Endometrium (tissue), 2 donors: Measurements from ENCODE around the gene MYO10.

Experiments used
- FAIRE-seq: peaks from 2 replicates; lab custom pipeline; 2012; peaks lifted over from hg19 to GRCh38; lab: Jason Lieb, UNC
- donor health status: control.
- donor health status: control.

Gene MYO10

DNA sequence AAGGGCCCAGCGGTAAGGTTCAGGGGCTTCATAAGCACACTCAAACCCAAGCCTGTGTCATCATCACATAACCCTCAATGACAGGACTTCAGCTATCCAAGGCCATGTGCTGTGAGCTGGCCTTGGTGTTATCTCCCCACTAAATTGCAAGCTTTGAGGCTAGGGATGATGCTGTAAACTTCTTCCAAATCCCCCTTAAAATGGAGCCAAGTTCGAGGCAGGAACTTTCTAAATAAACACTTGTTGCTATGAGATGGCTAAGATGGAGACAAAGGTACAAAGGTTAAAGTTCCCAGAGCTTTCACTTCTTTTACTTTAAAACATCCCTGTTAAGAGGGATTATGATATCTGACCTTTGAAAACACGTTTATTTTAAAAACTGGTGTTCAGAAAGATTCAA lies 123.6 kb downstream of the MYO10 start:
- no peak for FAIRE-seq

DNA sequence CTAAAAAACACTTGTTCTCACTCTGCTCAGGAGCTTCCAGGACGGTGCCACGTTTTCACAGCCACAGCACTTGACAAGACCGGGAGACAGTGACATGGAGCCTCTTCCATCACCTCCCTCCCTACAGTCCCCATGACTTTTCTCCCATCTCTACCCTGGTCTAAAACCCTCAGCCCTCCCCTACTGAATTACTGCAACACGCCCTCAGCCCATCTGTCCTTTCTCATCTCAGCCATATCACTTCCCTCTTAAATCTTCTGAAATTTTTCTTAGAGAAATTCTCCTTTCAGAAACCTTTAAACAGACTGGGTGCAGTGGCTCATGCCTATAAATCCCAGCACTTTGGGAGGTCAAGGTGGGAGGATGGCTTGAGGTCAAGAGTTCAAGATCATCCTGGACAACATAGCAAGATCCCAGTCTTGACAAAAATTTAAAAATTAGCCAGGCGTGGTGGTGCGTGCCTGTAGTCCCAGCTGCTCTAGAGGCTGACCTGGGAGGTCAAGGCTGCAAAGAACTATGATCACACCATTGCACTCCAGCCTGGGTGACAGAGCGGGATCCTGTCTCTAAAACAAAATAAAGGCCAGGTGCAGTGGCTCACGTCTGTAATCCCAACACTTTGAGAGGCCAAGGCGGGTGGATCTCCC lies 125.8 kb downstream of the MYO10 start:
- FAIRE-seq = no peak

DNA sequence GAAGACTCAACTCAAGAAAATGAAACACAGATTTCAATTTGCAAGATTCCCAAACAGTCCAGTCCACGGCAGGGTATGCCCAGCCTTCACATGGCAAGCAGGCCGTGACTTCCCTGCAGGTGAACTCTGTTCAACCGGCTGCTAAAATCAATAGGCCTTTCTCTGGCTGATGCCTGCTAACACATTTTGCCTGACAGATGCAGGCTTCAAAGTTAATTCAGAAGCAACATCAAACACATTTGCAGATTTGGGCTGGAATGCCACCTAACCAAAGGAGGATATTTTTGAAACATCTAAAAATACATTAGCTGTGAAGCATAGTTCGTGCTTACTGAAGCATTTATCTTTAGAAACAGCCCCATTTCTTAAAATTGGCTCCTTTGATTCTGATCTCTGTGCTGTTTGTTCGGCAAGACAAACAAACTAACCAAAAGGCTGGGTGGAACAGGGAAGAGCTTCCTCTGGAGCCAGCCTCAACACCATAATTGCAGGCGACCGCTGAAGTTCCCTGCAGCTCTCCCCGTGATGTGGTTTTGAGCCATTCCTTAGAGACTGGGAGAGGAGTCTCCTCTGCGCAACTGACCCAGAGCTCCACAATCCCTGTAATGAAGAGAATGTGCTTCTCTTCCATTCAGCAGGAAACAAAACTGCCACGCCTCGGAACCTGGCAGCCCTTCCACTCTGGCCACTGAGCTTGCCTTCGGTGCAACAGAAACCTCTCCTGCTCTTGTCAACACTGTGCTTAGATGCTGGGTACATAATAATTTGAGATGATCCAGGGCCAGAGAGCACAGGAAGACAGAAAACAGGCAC lies 126.5 kb downstream of the MYO10 start:
- no peak for FAIRE-seq

DNA sequence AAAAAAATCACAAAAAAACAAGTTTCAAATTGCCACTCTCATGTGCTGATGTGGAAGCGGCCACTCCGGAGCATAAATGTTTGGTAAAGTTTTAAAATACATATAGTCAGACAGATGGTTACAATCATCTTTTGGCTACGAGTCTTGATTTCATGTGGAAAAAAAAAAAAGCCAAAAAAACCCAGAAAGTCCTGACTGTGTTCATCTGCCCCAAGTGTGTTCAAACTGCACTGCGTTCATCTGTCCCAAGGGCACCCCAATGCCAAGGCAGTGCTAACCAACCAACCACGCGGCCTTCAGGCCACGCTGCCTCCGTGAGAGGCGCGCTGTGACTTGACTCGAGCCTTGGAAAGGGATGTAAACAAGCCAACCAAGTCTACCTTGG lies 127.1 kb downstream of the MYO10 start:
- FAIRE-seq = no peak

DNA sequence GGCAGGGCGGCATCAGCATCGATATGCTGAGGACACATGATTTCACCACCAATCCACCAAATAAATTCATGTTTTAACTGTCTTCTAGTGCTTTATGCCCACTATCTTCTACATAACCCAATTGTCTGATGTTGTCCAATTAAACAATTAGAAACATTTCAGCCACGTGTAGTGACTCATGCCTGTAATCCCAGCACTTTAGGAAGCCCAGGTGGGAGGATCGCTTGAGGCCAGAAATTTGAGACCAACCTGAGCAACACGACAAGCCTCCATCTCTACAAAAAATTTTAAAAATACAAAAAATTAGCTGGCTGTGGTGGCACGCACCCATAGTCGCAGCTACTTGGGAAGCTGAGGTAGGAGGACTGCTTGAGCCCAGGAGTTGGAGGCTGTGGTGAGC lies 128.1 kb downstream of the MYO10 start:
- no peak for FAIRE-seq

DNA sequence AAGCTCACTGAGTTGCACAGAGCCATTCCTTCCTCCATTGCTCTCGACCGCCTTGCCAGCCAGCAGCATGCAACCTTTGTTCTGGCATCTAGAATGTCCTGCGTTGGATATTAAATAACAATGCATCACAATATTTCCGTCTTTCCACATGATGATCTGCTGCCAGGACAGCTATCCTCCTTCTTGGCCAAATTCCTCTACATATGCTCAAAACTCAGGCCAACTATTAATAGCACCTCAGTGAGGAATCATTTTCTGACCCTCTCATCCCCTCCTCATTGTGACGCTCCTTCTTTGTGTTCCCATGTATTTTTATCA lies 128.6 kb downstream of the MYO10 start:
- no peak for FAIRE-seq

DNA sequence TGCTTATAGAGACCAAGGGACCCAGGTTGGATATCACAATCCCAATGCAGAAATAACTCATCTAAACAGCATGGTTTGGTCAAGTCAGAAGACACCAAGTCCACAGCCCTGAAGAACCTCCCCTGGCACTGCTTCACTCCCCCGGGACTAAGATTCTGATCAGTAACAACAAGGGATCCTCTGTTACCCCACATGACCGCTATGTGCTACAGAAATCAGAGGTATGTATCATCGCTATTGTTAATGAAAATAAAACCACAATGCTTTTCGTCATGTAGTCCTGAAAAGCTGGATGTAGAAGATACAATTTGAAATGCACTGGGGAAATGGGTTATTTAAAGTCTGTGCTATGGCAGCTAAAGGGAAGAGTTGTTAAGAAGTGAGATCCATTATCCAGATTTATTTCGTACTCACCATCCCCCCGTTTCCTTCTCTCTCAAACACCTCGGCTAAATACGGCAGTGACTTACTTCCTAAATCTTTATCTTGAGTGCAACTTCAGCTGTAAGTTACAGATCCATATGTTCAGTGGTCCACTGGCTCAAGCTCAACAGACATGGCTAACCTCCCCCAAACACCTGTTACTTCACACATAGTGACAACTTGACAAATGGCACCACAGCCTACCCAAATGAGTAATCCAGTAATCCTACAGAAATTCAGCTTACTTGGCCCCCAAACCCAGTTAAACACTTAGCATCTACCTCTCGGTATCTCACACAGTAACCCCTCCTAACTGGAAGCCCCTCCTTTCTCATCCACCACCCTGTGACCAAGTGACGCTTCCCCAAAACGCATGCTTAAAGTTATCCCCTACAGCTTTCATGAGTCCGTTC lies 129.2 kb downstream of the MYO10 start:
- no peak for FAIRE-seq

DNA sequence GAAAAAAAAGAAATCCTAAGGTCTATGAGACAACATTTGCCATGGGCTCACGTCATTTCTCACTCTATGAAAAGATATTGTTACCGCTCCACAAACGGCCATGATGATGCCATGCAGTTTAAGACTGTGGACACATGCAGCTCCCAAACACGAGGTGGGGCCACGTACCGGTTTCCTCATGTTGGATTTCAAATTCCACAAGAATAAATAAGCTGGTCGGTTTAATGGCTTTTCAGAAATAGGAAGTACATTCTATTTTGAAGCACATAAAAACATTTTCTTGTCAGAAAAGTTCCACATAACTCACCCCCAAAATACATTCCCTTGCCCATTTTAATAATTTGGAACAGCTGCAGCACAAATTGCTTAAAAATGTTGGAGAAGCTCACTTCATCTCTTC lies 130.6 kb downstream of the MYO10 start:
- FAIRE-seq = no peak

DNA sequence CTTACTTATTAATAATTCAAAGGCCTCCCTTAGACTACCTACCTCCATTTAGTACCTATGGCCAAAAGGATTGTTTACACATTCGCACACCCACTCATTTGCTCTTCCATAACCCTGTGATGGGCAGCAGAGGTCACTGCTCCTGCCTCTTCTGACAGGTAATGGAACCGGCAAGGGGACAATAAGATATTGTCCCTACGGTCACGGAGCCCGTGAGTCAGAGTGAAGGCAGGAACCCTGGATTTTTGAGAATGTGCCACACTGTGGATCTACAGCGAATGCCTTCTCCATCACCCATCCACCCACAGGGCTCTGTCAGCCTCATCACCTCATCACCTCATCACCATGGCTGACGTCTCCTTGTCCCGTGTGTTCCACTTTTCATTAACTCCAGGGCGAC lies 132.3 kb downstream of the MYO10 start:
- FAIRE-seq = no peak

DNA sequence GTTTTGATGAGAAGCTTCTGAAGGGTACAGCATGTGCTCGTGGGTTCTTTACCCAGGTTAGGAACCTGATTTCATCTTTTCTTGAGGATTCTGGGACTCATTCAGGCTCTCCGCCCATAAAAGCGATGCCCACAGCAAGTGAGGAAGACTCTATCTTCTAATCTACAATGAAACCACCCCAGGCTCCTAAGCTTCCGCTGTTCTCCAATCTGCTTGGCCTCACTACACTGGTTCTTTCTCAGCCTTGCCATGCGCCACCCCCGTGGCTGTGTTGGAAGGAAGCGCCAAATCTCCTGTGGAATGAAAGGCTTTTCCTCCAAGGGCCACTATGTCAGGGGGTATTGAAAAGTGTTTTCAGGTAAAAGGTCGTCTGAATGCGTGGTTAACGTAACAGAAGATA lies 135.6 kb downstream of the MYO10 start:
- no peak for FAIRE-seq

DNA sequence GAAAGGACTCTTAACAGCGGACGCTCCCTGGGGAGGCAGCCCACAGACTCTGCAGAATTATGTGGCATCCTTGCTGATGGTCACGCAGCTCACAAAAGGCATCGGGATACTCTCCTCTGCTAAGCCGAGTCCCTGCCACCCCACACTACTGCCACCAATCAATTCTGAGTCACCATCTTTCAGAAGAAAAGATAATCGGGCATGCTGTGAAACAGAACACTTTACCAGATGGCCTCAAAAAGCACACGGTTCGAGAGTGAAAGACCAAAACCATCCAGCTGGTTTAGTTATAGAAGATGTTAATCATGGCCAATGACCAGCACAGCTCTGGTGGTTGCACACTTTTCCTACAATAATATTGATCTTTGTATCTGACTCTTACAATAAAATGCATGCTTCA lies 136.3 kb downstream of the MYO10 start:
- no peak for FAIRE-seq

DNA sequence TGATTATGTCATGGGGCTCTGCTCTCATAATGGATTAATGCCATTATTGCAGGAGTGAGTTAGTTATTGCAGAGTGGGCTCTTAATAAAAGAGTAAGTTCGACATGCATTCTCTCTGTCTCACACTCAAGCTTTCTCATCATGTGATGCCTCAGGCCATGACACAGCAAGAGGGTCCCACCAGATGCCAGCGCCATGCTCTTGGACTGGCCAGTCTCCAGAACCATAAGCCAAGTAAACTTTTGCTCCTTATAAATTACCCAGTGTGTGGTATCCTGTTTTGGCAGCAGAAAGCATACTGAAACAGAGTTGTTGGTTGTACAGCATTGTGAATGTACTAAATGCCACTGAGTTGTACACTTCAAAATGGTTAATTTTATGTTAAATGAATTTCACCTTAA lies 138.1 kb downstream of the MYO10 start:
- no peak for FAIRE-seq

DNA sequence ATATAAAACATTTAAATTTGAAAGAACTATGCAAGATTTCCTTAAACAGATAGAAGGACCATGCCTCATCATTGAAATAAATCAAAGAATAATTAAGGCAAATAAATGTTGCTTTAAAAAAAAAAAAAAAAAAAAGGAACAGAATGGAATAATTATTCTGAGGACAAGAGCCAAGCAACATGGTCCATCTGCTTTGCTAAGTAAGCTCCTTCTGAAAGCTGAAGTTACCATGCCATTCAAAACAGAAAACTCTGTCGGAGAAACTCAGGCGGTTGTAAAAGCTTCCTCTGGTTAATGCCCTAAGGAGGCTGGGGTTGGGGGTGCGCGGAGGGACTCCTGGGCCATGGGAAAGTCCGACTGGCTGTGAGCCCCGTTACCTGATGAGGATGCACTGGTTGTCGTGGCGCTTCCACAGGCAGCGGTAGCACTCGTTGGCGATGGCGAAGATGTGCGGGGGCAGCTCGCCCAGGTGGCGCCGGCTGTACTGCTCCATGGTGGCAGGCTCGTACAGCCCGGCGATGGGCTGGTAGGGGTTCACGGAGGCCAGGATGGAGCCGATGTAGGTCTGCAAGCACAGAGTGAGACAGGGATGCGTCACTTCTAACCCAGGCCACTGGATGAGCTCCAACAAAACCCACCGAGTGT lies 141.7 kb downstream of the MYO10 start:
- no peak for FAIRE-seq

DNA sequence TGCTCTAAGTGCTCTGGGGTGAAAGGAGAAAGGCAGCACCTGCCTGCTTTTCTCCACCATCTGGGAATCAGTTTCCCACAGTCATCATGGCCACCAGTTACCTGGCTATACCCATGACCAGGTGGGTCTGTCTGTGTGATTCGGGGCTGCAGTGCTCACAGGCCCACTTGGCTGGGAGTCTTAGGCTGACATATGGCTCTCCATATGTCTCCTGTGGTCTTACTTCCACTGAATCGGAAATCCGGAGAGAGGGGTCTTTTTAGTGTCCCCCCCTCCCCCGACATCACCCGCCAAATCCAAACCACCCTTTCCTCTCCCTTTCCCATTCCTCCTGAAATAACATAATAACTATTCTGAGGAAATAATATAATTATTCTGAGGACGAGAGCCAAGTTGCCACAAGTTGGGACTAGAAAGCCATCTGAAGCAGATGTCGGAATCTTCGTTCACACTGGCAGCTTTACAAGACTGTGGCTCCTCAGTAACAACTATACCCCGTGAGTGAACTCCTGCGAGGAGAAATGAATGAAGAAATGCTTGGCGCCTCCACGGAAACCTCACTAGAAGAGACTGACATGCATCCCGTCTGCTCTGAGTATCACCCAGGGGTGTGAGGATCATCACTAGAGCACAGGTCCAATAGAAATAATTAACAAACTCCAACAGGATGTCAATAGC lies 143.4 kb downstream of the MYO10 start:
- FAIRE-seq = no peak

DNA sequence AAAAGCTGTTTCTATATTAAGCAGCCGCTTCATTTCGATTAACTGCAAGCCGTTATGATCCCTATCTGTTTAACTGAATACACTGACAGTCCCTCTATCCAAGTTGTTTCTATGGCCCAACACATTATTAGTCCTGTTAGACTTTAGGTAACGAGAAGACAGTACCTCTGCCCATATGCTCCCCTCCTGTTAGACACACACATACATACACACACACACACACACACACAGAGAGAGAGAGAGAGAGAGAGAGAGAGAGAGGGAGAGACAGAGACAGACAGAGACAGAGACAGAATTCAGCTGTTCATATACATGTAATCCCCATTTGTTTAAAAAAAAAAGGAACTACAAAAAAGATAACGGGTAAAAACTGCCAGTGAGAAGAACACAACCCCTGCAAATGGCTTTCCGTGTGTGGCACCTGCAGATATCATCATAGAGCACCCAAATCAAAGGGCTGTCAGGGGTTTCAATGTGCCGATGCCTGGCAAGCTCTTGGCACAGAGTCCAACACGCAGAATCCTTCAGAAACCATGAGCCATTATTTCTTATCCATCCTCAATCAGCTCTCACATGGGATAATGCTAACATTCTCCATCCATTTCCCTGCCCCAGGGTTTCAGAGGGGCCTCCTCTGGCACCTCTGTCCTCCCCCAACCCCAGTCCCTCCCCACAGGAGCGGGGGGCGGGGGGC lies 144.0 kb downstream of the MYO10 start:
- no peak for FAIRE-seq

DNA sequence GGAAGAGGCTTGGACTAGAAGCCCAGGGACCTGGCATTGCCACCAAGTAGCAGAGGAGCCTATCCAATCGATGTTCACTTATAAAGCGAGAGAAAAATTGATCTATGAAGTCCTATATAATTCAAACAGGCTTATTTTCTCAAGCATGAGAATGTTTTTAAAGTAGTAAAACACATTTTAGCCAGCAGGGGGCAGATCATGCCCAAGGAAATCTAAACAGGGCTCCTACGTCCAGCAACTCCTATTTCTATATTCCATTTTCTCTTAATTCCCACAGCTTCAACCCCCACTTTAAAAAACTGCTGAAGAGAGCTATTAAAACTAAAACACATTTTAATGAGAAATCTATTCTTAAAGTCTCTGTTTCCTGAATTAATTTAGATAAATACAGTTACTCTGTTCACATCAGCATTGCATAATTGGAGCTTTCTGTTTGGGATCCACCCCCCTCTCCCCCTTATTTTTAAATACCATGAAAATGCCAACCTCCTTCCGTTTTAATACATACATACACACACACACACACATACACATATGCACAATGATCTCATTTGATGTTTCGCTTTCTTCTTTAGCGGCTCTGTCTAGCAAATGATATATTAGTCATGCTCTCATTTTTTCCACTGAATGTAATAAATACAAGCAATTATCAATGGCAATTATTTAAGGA lies 144.9 kb downstream of the MYO10 start:
- FAIRE-seq = no peak

DNA sequence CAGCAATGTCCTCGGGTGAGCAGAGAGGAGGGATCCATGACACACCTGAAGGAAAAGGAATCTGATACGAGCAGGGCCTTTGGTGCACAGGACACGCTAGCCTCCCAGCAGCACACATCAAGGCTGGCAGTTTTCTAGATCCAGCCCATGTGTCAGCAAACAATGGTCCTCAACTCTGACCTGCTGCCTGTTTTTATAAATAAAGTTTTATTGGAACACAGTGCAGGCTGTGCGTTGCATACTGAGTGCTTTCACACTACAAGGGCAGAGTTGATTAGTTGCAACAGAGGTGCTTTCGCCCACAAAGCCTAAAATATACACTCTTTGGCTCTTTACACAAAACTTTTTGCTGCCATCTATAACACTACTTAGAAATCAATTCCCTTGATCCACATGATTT lies 147.1 kb downstream of the MYO10 start:
- no peak for FAIRE-seq

DNA sequence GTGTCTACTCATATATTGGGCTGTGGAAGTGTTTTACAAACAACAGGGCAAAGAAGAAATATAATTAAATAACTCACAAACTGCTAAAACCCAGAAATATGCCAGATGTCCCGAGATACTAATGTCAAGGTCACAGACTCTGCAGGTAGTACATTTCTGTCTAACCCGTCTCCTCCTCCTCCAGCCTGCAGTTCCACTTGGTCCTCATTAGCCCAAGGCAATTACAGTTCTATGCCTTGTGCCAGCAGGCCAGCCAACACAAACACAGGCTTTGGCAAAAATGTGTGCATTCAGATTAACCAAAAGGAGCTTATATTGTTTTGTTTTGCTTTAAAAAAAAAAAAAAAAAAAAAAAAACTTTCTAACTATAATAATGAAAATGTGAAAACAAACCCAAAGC lies 148.8 kb downstream of the MYO10 start:
- no peak for FAIRE-seq

DNA sequence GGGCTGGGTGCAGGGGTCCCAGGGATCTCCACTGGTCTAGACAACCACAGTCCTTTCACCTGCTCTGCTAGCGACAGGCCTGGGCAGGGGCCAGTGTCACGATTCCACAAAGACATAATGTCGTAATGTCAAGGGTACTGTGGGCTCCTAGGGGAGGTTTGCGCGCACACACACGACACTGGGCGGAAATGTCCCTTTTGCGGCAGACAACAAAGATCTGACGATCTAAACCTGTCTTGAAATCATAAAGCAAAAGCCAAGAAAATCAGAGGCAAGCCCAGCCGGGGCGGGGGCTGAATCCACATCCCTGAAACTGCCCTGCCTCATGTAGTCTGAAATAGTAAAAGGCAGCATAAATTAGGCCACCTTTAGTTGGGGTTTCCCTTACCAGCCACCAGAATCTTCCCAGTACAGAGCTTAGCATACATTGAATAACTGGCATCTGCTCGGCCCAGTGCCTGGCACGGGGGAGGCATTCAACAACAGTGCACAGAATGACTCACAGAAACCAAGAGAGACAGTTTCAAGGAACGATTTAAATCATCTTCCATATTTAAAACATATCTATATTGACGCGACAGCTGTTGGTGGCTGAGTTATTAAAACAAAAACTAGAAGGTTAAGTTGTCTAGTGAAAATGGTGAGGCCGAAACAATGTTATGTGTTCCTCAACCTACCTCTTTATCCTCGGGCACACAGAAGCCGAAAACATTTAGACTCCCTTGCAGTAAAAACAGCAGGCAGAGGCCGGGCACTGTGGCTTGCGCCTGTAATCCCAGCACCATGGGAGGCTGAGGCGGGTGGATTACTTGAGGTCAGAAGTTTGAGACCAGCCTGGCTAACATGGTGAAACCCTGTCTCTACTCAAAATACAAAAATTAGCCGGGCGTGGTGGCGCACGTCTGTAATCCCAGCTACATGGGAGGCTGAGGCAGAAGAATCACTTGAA lies 151.0 kb downstream of the MYO10 start:
- FAIRE-seq = no peak

DNA sequence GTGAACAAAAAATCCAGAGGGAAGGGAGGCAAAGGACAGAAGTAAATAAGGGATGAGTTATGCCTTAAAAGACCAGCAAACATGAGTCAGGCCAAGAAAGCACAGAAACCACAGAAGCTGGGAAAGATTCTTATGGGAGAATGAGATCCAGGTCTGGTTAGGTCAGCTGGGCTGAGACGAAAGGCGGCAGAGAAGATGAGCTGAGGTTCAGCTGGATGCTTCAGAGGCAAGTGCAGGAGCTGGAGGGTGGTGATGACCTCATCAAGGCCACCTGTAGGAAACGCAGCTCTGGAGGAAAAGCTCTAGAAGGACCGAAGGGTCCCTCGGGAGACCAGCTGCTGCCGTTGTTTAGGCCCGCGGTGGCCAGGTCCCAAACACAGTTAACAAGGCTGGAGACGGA lies 152.0 kb downstream of the MYO10 start:
- no peak for FAIRE-seq
